ENCODE measurements around the gene OSBPL1A. TPM values are rescaled to one million over a fixed set of nuclear protein-coding genes. Genes with fewer than 3 reads are reported as not detected.
A peak's percentile ranks its signal among the peaks of the same experiment; 100 is the strongest.

The OSBPL1A gene
- total RNA-seq, 1 experiment from 2014 or later: 53.1 TPM

- TF ChIP-seq, protein P1, sequence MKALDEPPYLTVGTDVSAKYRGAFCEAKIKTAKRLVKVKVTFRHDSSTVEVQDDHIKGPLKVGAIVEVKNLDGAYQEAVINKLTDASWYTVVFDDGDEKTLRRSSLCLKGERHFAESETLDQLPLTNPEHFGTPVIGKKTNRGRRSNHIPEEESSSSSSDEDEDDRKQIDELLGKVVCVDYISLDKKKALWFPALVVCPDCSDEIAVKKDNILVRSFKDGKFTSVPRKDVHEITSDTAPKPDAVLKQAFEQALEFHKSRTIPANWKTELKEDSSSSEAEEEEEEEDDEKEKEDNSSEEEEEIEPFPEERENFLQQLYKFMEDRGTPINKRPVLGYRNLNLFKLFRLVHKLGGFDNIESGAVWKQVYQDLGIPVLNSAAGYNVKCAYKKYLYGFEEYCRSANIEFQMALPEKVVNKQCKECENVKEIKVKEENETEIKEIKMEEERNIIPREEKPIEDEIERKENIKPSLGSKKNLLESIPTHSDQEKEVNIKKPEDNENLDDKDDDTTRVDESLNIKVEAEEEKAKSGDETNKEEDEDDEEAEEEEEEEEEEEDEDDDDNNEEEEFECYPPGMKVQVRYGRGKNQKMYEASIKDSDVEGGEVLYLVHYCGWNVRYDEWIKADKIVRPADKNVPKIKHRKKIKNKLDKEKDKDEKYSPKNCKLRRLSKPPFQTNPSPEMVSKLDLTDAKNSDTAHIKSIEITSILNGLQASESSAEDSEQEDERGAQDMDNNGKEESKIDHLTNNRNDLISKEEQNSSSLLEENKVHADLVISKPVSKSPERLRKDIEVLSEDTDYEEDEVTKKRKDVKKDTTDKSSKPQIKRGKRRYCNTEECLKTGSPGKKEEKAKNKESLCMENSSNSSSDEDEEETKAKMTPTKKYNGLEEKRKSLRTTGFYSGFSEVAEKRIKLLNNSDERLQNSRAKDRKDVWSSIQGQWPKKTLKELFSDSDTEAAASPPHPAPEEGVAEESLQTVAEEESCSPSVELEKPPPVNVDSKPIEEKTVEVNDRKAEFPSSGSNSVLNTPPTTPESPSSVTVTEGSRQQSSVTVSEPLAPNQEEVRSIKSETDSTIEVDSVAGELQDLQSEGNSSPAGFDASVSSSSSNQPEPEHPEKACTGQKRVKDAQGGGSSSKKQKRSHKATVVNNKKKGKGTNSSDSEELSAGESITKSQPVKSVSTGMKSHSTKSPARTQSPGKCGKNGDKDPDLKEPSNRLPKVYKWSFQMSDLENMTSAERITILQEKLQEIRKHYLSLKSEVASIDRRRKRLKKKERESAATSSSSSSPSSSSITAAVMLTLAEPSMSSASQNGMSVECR (CRISPR knock-in tag; IDR thresholded peaks at IDR 0.05; ENCODE audit: borderline replicate concordance): no peak
- no peak for TF ChIP-seq ZNF396 (CRISPR knock-in tag; IDR thresholded peaks at IDR 0.05; ENCODE audit: borderline replicate concordance)
- no peak for TF ChIP-seq GRHL2 (CRISPR knock-in tag; IDR thresholded peaks at IDR 0.05; ENCODE audit: insufficient replicate concordance, severe bottlenecking)
- TF ChIP-seq JUN (CRISPR knock-in tag; IDR thresholded peaks at IDR 0.05): no peak
Observed at GRCh38 chr18:24369426-24369825, 28.2 kb downstream of the OSBPL1A start (continued).

DNA sequence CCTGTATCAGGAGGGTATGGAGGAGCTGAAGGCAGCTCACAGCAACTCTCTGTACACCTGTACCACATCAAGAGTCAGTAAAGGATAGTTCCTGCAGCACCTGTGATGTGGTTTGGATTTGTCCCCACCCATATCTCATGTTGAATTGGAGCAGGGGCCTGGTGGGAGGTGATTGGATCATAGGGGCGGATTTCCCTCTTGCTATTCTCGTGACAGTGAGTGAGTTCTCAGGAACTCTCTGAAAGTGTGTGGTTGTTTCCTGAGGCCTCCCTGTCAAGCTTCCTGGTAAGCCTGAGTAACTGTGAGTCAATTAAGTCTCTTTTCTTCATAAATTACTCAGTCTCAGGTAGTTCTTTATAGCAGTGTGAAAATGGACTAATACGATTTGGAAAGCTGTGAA, 28.9 kb downstream of the OSBPL1A start:
- Mint-ChIP-seq H3K27ac (peak overlapping the region; percentile 10; the same call in 1 of the 2 replicates), H3K4me3 (no peak overlapping the region), H3K9me3 (no peaks in the 10 kb centered on the region), H3K27me3 (ENCODE audit: low read depth) (no peaks in the 10 kb centered on the region), H3K36me3 (peaks cover 46% of the 10 kb centered on the region), H3K4me1 (peaks cover 24% of the 10 kb centered on the region)
- POLR2A ChIA-PET: interaction anchor here (0.6 kb wide), 1 partner anchor 43 kb away, joined by 4 read pairs; no protein-coding TSS in a partner anchor
- TF ChIP-seq EMX1 (CRISPR knock-in tag; IDR thresholded peaks at IDR 0.05) (no peak), ZBTB21 (CRISPR knock-in tag; IDR thresholded peaks at IDR 0.05; ENCODE audit: borderline replicate concordance) (no peak), ZNF263 (CRISPR knock-in tag; IDR thresholded peaks at IDR 0.05; ENCODE audit: low read depth) (no peak), GRHL2 (CRISPR knock-in tag; IDR thresholded peaks at IDR 0.05; ENCODE audit: insufficient replicate concordance, severe bottlenecking) (no peak)
- TF ChIP-seq, protein P2, sequence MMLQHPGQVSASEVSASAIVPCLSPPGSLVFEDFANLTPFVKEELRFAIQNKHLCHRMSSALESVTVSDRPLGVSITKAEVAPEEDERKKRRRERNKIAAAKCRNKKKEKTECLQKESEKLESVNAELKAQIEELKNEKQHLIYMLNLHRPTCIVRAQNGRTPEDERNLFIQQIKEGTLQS (CRISPR knock-in tag; conservative IDR thresholded peaks at IDR 0.05): no peak
- DNase-seq (ENCODE audit: low spot score) (no peak), ATAC-seq (no peak)
- CTCF ChIA-PET: interaction anchor here (1.1 to 2.2 kb wide), 5 partner anchors 9 to 192 kb away, joined by 3 to 9 read pairs (median 4); no protein-coding TSS in a partner anchor

DNA sequence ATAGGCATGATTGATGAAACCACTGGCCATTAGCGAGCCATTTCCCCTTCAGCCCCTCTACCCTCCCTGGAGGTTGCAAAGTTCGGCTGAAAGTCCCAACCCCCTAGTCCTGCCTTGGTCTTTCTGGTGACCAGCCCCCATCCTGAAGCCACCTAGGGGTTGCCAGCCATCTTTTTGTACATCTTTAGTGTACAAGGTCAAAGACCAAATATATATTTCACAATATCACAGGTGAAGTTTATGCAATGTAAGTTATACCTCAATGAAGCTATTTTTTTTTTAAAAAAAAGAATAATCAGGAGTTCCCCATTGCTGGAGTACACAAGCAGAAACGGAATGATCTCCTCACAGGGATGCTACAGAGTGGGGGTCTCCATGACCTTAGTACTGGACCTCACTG, 31.3 kb downstream of the OSBPL1A start:
- ATAC-seq (no peak), DNase-seq (ENCODE audit: low spot score) (no peak)
- Mint-ChIP-seq H3K36me3 (peaks cover 41% of the 10 kb centered on the region), H3K27me3 (ENCODE audit: low read depth) (no peaks in the 10 kb centered on the region), H3K27ac (no peak overlapping the region), H3K4me1 (peaks cover 19% of the 10 kb centered on the region), H3K9me3 (no peaks in the 10 kb centered on the region), H3K4me3 (no peak overlapping the region)
- ChIA-PET CTCF (no interaction called here), POLR2A (interaction anchor here (0.6 kb wide), 1 partner anchor 898 kb away, joined by 3 read pairs; no protein-coding TSS in a partner anchor)
- TF ChIP-seq KAT7 (CRISPR knock-in tag; IDR thresholded peaks at IDR 0.05; ENCODE audit: borderline replicate concordance) (no peak), TCF7 (CRISPR knock-in tag; IDR thresholded peaks at IDR 0.05; ENCODE audit: low read depth) (no peak), ATF6 (CRISPR knock-in tag; IDR thresholded peaks at IDR 0.05) (no peak), CREM (CRISPR knock-in tag; IDR thresholded peaks at IDR 0.05) (no peak), IRF1 (CRISPR knock-in tag; IDR thresholded peaks at IDR 0.05) (no peak), GABPB1 (CRISPR knock-in tag; IDR thresholded peaks at IDR 0.05) (no peak), MYBL2 (CRISPR knock-in tag; IDR thresholded peaks at IDR 0.05) (no peak), ATF1 (CRISPR knock-in tag; IDR thresholded peaks at IDR 0.05) (no peak), ZNF219 (CRISPR knock-in tag; IDR thresholded peaks at IDR 0.05; ENCODE audit: borderline replicate concordance) (no peak), TEAD1 (CRISPR knock-in tag; IDR thresholded peaks at IDR 0.05) (no peak), CBFB (CRISPR knock-in tag; IDR thresholded peaks at IDR 0.05; ENCODE audit: low read depth) (no peak)
- TF ChIP-seq, protein P3, sequence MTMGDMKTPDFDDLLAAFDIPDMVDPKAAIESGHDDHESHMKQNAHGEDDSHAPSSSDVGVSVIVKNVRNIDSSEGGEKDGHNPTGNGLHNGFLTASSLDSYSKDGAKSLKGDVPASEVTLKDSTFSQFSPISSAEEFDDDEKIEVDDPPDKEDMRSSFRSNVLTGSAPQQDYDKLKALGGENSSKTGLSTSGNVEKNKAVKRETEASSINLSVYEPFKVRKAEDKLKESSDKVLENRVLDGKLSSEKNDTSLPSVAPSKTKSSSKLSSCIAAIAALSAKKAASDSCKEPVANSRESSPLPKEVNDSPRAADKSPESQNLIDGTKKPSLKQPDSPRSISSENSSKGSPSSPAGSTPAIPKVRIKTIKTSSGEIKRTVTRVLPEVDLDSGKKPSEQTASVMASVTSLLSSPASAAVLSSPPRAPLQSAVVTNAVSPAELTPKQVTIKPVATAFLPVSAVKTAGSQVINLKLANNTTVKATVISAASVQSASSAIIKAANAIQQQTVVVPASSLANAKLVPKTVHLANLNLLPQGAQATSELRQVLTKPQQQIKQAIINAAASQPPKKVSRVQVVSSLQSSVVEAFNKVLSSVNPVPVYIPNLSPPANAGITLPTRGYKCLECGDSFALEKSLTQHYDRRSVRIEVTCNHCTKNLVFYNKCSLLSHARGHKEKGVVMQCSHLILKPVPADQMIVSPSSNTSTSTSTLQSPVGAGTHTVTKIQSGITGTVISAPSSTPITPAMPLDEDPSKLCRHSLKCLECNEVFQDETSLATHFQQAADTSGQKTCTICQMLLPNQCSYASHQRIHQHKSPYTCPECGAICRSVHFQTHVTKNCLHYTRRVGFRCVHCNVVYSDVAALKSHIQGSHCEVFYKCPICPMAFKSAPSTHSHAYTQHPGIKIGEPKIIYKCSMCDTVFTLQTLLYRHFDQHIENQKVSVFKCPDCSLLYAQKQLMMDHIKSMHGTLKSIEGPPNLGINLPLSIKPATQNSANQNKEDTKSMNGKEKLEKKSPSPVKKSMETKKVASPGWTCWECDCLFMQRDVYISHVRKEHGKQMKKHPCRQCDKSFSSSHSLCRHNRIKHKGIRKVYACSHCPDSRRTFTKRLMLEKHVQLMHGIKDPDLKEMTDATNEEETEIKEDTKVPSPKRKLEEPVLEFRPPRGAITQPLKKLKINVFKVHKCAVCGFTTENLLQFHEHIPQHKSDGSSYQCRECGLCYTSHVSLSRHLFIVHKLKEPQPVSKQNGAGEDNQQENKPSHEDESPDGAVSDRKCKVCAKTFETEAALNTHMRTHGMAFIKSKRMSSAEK (CRISPR knock-in tag; IDR thresholded peaks at IDR 0.05; ENCODE audit: borderline replicate concordance): no peak
- TF ChIP-seq, protein P4, sequence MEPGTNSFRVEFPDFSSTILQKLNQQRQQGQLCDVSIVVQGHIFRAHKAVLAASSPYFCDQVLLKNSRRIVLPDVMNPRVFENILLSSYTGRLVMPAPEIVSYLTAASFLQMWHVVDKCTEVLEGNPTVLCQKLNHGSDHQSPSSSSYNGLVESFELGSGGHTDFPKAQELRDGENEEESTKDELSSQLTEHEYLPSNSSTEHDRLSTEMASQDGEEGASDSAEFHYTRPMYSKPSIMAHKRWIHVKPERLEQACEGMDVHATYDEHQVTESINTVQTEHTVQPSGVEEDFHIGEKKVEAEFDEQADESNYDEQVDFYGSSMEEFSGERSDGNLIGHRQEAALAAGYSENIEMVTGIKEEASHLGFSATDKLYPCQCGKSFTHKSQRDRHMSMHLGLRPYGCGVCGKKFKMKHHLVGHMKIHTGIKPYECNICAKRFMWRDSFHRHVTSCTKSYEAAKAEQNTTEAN (CRISPR knock-in tag; IDR thresholded peaks at IDR 0.05): no peak

Measured in WTC11 (cell line).